CD8-positive, alpha-beta memory T cell (primary cell): Measurements from ENCODE around the gene TPM3. TPM values are rescaled to one million over a fixed set of nuclear protein-coding genes. Genes with fewer than 3 reads are reported as not detected.
A peak's percentile ranks its signal among the peaks of the same experiment; 100 is the strongest.
"Not testable (repeated sequence)": the region's sequence is repeated elsewhere in the genome, so short reads cannot be mapped to it uniquely, and the experiment has no call there.

Experiments
- CTCF ChIA-PET: fragments of 350-600 bp; sonication (Branson Sonifier 250); formaldehyde crosslinking; loops from one replicate; lab custom pipeline; 2021; ENCODE audit warnings: antibody characterized with exemption; lab: Charles Lee
- POLR2A ChIA-PET: fragments of 350-600 bp; sonication (Branson Sonifier 250); formaldehyde crosslinking; loops from one replicate; lab custom pipeline; 2021; ENCODE audit warnings: antibody characterized with exemption; lab: Charles Lee
- DNase-seq, 5 donors: peaks; one replicate each; pipeline versions ENCODE4 v3.0.0 to v3.0.0-alpha.2; 2020 to 2022; ENCODE audit warnings: mixed read lengths in 1 of 5
- H3K27ac ChIP-seq: one replicate; pipeline ENCODE4 v1.7.0; 2013; ENCODE audit warnings: low read depth, mild to moderate bottlenecking, low read length, moderate library complexity
- H3K27me3 ChIP-seq: 2 replicates; pipeline ENCODE4 v1.7.0; 2013; ENCODE audit warnings: low read length, mild to moderate bottlenecking; ENCODE audit not compliant: insufficient read depth, poor library complexity, severe bottlenecking
- H3K36me3 ChIP-seq: 2 replicates; pipeline ENCODE4 v1.7.0; 2013; ENCODE audit warnings: mild to moderate bottlenecking, low read length, moderate library complexity; ENCODE audit not compliant: insufficient read depth
- H3K4me1 ChIP-seq: 2 replicates; pipeline ENCODE4 v1.7.0; 2013; ENCODE audit warnings: mild to moderate bottlenecking, low read length, moderate library complexity; ENCODE audit not compliant: insufficient read depth
- H3K4me3 ChIP-seq: 2 replicates; pipeline ENCODE4 v1.7.0; 2013; ENCODE audit warnings: mild to moderate bottlenecking, low read length
- H3K9me3 ChIP-seq: 2 replicates; pipeline ENCODE4 v1.7.0; 2013; ENCODE audit warnings: mild to moderate bottlenecking, low read length
- H3K27ac Mint-ChIP-seq, 8 donors: one replicate each; pipeline ENCODE4 v1.8.0; 2020 to 2021; ENCODE audit warnings: mixed read lengths in 8 of 8, mild to moderate bottlenecking in 6 of 8, inconsistent platforms in 3 of 8, moderate library complexity in 3 of 8
- H3K27me3 Mint-ChIP-seq, 2 donors: one replicate each; pipeline ENCODE4 v1.8.0; 2020 to 2021; ENCODE audit warnings: mixed read lengths in 2 of 2, mild to moderate bottlenecking in 1 of 2, moderate library complexity in 1 of 2
- H3K36me3 Mint-ChIP-seq, 3 donors: one replicate each; pipeline ENCODE4 v1.8.0; 2020 to 2021; ENCODE audit warnings: mixed read lengths in 3 of 3, inconsistent platforms in 1 of 3, mild to moderate bottlenecking in 1 of 3
- H3K4me1 Mint-ChIP-seq, 3 donors: one replicate each; pipeline ENCODE4 v1.8.0; 2020 to 2021; ENCODE audit warnings: mixed read lengths in 3 of 3, inconsistent platforms in 1 of 3, mild to moderate bottlenecking in 1 of 3
- H3K4me3 Mint-ChIP-seq, 7 donors: one replicate each; pipeline ENCODE4 v1.8.0; 2020 to 2021; ENCODE audit warnings: mixed read lengths in 7 of 7, mild to moderate bottlenecking in 6 of 7, moderate library complexity in 4 of 7, inconsistent platforms in 2 of 7
- H3K9me3 Mint-ChIP-seq, 5 donors: one replicate each; pipeline ENCODE4 v1.8.0; 2020 to 2022; ENCODE audit warnings: mixed read lengths in 5 of 5, mild to moderate bottlenecking in 3 of 5, moderate library complexity in 2 of 5, inconsistent platforms in 1 of 5
- polyA plus RNA-seq: library from polyadenylated mRNA; unstranded; fragments of 300-500 nt; fragmentation: Illumina TruSeq; gene quantifications from one replicate; pipeline ENCODE4 v1.2.3, GENCODE V29; 2021
- total RNA-seq, 2 experiments: library from RNA; stranded (reverse); gene quantifications; one replicate each; pipeline ENCODE4 v1.2.3, GENCODE V29; 2021

TPM3 gene
- total and polyA plus RNA-seq, 3 experiments from 2014 or later, result 802 to 948 (median 863) TPM

DNA sequence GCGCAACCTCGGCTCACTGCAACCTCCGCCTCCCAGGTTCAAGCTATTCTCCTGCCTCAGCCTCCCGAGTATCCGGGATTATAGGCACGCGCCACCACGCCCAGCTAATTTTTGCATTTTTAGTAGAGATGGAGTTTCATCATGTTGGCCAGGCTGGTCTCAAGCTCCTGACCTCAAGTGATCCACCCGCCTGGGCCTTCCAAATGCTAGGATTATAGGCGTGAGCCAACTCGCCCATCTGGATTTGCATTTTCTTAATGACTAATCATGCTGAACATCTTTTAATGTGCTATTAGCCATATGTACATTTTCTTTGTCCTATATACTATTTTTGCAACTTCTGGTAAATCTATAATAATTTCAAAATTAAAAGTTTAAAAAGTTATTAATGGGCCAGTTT is 68.7 kb downstream of the TPM3 start:
- POLR2A ChIA-PET, H3K4me3 Mint-ChIP-seq, H3K27me3 ChIP-seq, H3K27ac Mint-ChIP-seq, H3K27ac ChIP-seq, H3K36me3 ChIP-seq, H3K9me3 Mint-ChIP-seq, H3K4me1 Mint-ChIP-seq, H3K36me3 Mint-ChIP-seq, H3K4me3 ChIP-seq, CTCF ChIA-PET, DNase-seq, H3K27me3 Mint-ChIP-seq, H3K9me3 ChIP-seq, H3K4me1 ChIP-seq: not testable (repeated sequence)

- no peaks in the 10 kb centered on the region for H3K27me3 ChIP-seq
- H3K36me3 ChIP-seq, result no peaks in the 10 kb centered on the region
- Mint-ChIP-seq H3K36me3 (no peaks in the 10 kb centered on the region), H3K9me3 (no peaks in the 10 kb centered on the region), H3K4me3 (no peak overlapping the region), H3K27ac (no peak overlapping the region), H3K4me1 (peaks cover 11 to 15% (median 14%) of the 10 kb centered on the region in 3 donors), H3K27me3 (no peaks in the 10 kb centered on the region)
- CTCF ChIA-PET, result no interaction called here
- H3K4me3 ChIP-seq, result no peak overlapping the region
- no peaks in the 10 kb centered on the region for H3K9me3 ChIP-seq
- no peak for DNase-seq
- POLR2A ChIA-PET, result no interaction called here
- peaks cover 10% of the 10 kb centered on the region for H3K4me1 ChIP-seq
- no peak overlapping the region for H3K27ac ChIP-seq
Measured at GRCh38 chr1:154117642-154118041, 74.3 kb downstream of the TPM3 start.

DNA sequence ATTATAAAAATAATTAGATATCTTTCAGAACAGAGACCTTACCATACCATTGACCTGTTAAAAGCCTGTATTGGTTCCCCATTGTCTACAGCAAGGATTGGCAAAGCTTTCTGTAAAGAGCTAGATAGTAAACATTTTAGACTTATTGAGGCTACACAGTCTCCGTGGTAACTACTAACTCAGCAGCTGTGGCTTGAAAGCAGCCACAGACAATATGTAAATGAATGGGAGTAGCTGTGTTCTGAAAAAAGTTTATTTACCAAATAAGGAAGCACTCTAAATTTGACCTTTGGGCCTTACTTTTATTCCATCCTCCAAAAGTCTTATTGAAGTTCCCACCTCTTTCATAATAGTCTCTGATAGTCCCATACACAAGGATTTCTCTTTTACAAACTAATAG is 76.7 kb downstream of the TPM3 start:
- no peaks in the 10 kb centered on the region for H3K36me3 ChIP-seq
- CTCF ChIA-PET, result no interaction called here
- Mint-ChIP-seq H3K36me3 (no peaks in the 10 kb centered on the region), H3K27me3 (no peaks in the 10 kb centered on the region), H3K4me1 (peaks cover 11 to 15% (median 14%) of the 10 kb centered on the region in 3 donors), H3K27ac (peak overlapping the region in 6 of 8 donors; percentile 1 to 88 (median 61)), H3K9me3 (no peaks in the 10 kb centered on the region), H3K4me3 (peak overlapping the region in 1 of 7 donors; percentile 19)
- POLR2A ChIA-PET, result no interaction called here
- H3K27me3 ChIP-seq, result no peaks in the 10 kb centered on the region
- H3K27ac ChIP-seq, result no peak overlapping the region
- H3K9me3 ChIP-seq, result no peaks in the 10 kb centered on the region
- no peak for DNase-seq
- no peak overlapping the region for H3K4me3 ChIP-seq
- peaks cover 10% of the 10 kb centered on the region for H3K4me1 ChIP-seq

Other genes starting within 250 kb of the TPM3 start
- 100 to 1,000 TPM; 100 to 102 TPM for gene DENND4B, start 245.4 kb downstream of the TPM3 start, total RNA-seq
- gene DENND4B, start 245.4 kb downstream of the TPM3 start, polyA plus RNA-seq, result 27.3 TPM
- 10 to 100 TPM; 53.9 to 63.2 TPM for gene CRTC2, start 233.5 kb downstream of the TPM3 start, total RNA-seq
- 38.9 TPM for gene CRTC2, start 233.5 kb downstream of the TPM3 start, polyA plus RNA-seq
- gene SLC39A1, start 228.6 kb downstream of the TPM3 start, total RNA-seq, result 10 to 100 TPM; 85.5 to 88.2 TPM
- 39.2 TPM for gene SLC39A1, start 228.6 kb downstream of the TPM3 start, polyA plus RNA-seq
- 10 to 100 TPM in 1 of 2 experiments, 1 to 10 TPM in 1; 10.0 to 10.1 TPM for gene CREB3L4, start 224.2 kb downstream of the TPM3 start, total RNA-seq
- gene CREB3L4, start 224.2 kb downstream of the TPM3 start, polyA plus RNA-seq, result 5.3 TPM
- 100 to 1,000 TPM; 232 to 239 TPM for gene JTB, start 214.4 kb downstream of the TPM3 start, total RNA-seq
- 351 TPM for gene JTB, start 214.4 kb downstream of the TPM3 start, polyA plus RNA-seq
- gene RAB13, start 205.8 kb downstream of the TPM3 start, total RNA-seq, result 1 to 10 TPM; 9.0 to 9.5 TPM
- not detected for gene RAB13, start 205.8 kb downstream of the TPM3 start, polyA plus RNA-seq
- 1,000 to 10,000 TPM; 1,959 to 2,149 TPM for gene RPS27, start 201.3 kb downstream of the TPM3 start, total RNA-seq
- gene RPS27, start 201.3 kb downstream of the TPM3 start, polyA plus RNA-seq, result 20,406 TPM
- gene NUP210L, start 37.0 kb downstream of the TPM3 start, total RNA-seq, result under 1 TPM in 1 of 2 experiments, not detected in 1; 0.09 TPM
- 0.06 TPM for gene NUP210L, start 37.0 kb downstream of the TPM3 start, polyA plus RNA-seq
- not detected for gene CFAP141, start 14.2 kb upstream of the TPM3 start, total RNA-seq
- gene CFAP141, start 14.2 kb upstream of the TPM3 start, polyA plus RNA-seq, result not detected
- gene UBAP2L, start 28.9 kb upstream of the TPM3 start, total RNA-seq, result 100 to 1,000 TPM; 258 to 277 TPM
- 63.0 TPM for gene UBAP2L, start 28.9 kb upstream of the TPM3 start, polyA plus RNA-seq
- gene HAX1, start 80.5 kb upstream of the TPM3 start, total RNA-seq, result 100 to 1,000 TPM; 145 to 153 TPM
- gene HAX1, start 80.5 kb upstream of the TPM3 start, polyA plus RNA-seq, result 149 TPM
- gene AQP10, start 129.0 kb upstream of the TPM3 start, total RNA-seq, result not detected
- not detected for gene AQP10, start 129.0 kb upstream of the TPM3 start, polyA plus RNA-seq
- gene ATP8B2, start 133.4 kb upstream of the TPM3 start, total RNA-seq, result 10 to 100 TPM; 71.7 to 72.8 TPM
- 69.9 TPM for gene ATP8B2, start 133.4 kb upstream of the TPM3 start, polyA plus RNA-seq
- 1 to 10 TPM; 2.8 to 3.8 TPM for gene IL6R, start 213.2 kb upstream of the TPM3 start, total RNA-seq
- 12.8 TPM for gene IL6R, start 213.2 kb upstream of the TPM3 start, polyA plus RNA-seq